Natural killer cell (primary cell): ENCODE results near the gene NEUROD2. TPM values are rescaled to one million over a fixed set of nuclear protein-coding genes. Genes with fewer than 3 reads are reported as not detected.

Experiments
- ATAC-seq, 3 donors: fragments of 150-1000 bp in 2 of 3; fragments of 200-7000 bp in 1 of 3; cut with Tn5 transposase; 1 replicate in 1 of 3; 2 replicates in 2 of 3; pipeline ENCODE4 v1.10.0; 2021; ENCODE audit warnings: mild to moderate bottlenecking in 2 of 3, moderate library complexity in 2 of 3
- DNase-seq, 2 donors: peaks; one replicate each; pipeline versions ENCODE4 v3.0.0 to v3.0.0-alpha.2; 2013 to 2021; ENCODE audit warnings: mixed read lengths in 1 of 2
- H3K27ac ChIP-seq: one replicate; pipeline ENCODE4 v1.5.1; 2013; ENCODE audit warnings: mild to moderate bottlenecking, low read length
- H3K27me3 ChIP-seq: one replicate; pipeline ENCODE4 v1.6.1; 2013; ENCODE audit warnings: low read length; ENCODE audit not compliant: control insufficient read depth, insufficient read depth
- H3K36me3 ChIP-seq: one replicate; pipeline ENCODE4 v1.6.1; 2013; ENCODE audit warnings: low read length; ENCODE audit not compliant: control insufficient read depth, insufficient read depth
- H3K4me1 ChIP-seq: one replicate; pipeline ENCODE4 v1.6.1; 2013; ENCODE audit warnings: low read length; ENCODE audit not compliant: control insufficient read depth, insufficient read depth
- H3K4me3 ChIP-seq: one replicate; pipeline ENCODE4 v1.5.1; 2013; ENCODE audit warnings: low read length
- H3K9me3 ChIP-seq: one replicate; pipeline ENCODE4 v1.6.1; 2013; ENCODE audit warnings: low read length; ENCODE audit not compliant: control insufficient read depth, insufficient read depth
- H3K27ac Mint-ChIP-seq, 2 donors: one replicate each; pipeline ENCODE4 v1.8.0; 2022; ENCODE audit warnings: mild to moderate bottlenecking in 2 of 2, mixed read lengths in 2 of 2, moderate library complexity in 1 of 2
- H3K27me3 Mint-ChIP-seq, 2 donors: one replicate each; pipeline ENCODE4 v1.8.0; 2022; ENCODE audit warnings: low read depth in 2 of 2, mixed read lengths in 2 of 2
- H3K36me3 Mint-ChIP-seq: one replicate; pipeline ENCODE4 v1.8.0; 2022; ENCODE audit warnings: mixed read lengths
- H3K4me1 Mint-ChIP-seq, 2 donors: one replicate each; pipeline ENCODE4 v1.8.0; 2022; ENCODE audit warnings: mixed read lengths in 2 of 2
- H3K4me3 Mint-ChIP-seq: one replicate; pipeline ENCODE4 v1.8.0; 2022; ENCODE audit warnings: mild to moderate bottlenecking, moderate library complexity, mixed read lengths
- H3K9me3 Mint-ChIP-seq, 2 donors: one replicate each; pipeline ENCODE4 v1.8.0; 2022; ENCODE audit warnings: mixed read lengths in 2 of 2
- WGBS: methylation state at CpG from one replicate; pipeline ENCODE4 v1.1.7; 2013; ENCODE audit warnings: missing lambda C conversion rate; ENCODE audit not compliant: insufficient coverage; 5-methylcytosine and 5-hydroxymethylcytosine counted together
- intact Hi-C: fragments of 100-400 bp; cut with micrococcal nuclease; formaldehyde crosslinking; loops from one replicate; pipeline ENCODE4 v1.14.2; 2022
- total RNA-seq, 4 donors: library from RNA; stranded (reverse); fragments of 120-200 nt in 1 of 4; gene quantifications; one replicate each; pipeline versions ENCODE4 v1.2.3 to v1.2.4, GENCODE V29; 2013 to 2022
- TF ChIP-seq, protein P1 (sequence below): fragments of 200-600 bp; IDR thresholded peaks from one replicate; pipeline ENCODE4 v1.8.0; 2022; ENCODE audit warnings: antibody characterized with exemption

The NEUROD2 gene
- total RNA-seq, 3 donors from 2014 or later (not counting 1 experiment from before 2014, with no cell fraction given): not detected

DNA sequence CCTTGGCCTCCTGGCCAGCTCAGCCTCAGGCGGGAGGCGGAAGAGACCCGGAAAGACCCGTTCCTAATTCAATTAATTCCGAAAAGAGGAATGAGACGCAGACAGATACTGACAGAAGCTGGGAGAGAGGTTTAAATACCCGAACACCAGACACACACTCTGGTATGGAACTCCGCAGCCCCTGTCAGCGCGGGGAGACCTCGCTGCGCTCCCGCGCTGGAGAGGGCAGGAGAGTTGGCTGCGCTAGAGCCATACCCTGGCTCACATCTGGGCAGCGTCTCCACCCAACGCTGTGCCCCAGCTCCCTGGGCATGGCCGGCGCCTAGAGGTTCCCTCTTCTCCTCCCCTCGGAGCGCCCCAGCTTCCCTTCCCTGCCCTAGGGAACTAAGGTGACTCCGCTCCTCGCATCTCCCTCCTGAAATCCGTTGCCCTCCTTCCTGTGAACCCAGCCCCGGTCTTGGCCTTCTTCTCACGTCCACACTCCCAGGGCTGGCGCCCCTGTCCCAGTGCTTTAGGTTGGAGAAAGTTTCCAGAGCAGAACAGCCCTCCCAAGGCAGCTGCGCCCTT, 8.0 kb downstream of the NEUROD2 start:
- H3K4me3 Mint-ChIP-seq: no peak overlapping the region
- Histone ChIP-seq H3K4me1 (peaks cover 19% of the 10 kb centered on the region), H3K9me3 (no peaks in the 10 kb centered on the region), H3K4me3 (no peak overlapping the region), H3K27ac (no peak overlapping the region), H3K36me3 (no peaks in the 10 kb centered on the region), H3K27me3 (peaks cover 73% of the 10 kb centered on the region)
- no peaks in the 10 kb centered on the region for H3K9me3 Mint-ChIP-seq
- DNase-seq (no peak), ATAC-seq (no peak)
- WGBS: 8% methylated on average over 28 of the region's 28 CpGs
- H3K27ac Mint-ChIP-seq: no peak overlapping the region
- H3K4me1 Mint-ChIP-seq: peaks cover 0 to 6% of the 10 kb centered on the region in 2 donors
- no peaks in the 10 kb centered on the region for H3K36me3 Mint-ChIP-seq
- peaks cover 57 to 83% of the 10 kb centered on the region in 2 donors for H3K27me3 Mint-ChIP-seq
- TF ChIP-seq, protein P1, sequence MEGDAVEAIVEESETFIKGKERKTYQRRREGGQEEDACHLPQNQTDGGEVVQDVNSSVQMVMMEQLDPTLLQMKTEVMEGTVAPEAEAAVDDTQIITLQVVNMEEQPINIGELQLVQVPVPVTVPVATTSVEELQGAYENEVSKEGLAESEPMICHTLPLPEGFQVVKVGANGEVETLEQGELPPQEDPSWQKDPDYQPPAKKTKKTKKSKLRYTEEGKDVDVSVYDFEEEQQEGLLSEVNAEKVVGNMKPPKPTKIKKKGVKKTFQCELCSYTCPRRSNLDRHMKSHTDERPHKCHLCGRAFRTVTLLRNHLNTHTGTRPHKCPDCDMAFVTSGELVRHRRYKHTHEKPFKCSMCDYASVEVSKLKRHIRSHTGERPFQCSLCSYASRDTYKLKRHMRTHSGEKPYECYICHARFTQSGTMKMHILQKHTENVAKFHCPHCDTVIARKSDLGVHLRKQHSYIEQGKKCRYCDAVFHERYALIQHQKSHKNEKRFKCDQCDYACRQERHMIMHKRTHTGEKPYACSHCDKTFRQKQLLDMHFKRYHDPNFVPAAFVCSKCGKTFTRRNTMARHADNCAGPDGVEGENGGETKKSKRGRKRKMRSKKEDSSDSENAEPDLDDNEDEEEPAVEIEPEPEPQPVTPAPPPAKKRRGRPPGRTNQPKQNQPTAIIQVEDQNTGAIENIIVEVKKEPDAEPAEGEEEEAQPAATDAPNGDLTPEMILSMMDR: no peak
- intact Hi-C loops: no loop called here

DNA sequence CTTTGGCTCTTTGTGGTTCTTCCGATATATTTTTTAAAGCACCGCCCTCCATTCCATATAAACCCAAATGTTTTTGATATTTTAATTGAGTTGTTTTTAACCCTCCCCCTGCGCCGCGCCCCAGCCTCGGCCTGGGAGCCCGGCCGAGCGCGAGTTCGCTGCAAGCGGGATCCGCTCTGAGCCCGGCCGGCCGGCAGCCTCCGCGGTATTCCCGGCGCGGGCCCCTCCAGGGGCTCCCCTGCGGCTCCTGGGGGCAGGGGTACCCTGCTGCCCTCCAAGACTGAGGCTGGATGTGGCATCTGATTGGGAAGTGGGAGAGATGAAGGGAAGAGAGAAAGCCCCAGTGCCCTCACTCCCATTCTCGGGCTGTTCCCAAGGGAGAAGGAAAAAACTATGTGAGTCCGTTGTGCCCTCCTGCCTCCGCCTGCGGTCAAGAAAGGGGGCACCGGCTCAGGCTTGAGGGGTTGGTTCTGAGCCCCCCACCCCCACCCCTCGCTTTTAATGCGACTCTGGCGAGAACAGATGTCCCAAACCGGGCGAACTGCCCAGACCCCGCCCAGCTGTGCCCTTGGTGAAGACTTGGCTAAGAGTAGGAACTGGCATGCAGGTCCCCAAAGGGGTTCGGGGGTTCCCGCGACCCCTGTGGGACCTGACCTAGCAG, 8.6 kb downstream of the NEUROD2 start:
- Histone ChIP-seq H3K4me3 (no peak overlapping the region), H3K36me3 (no peaks in the 10 kb centered on the region), H3K27ac (no peak overlapping the region), H3K4me1 (peaks cover 14% of the 10 kb centered on the region), H3K9me3 (no peaks in the 10 kb centered on the region), H3K27me3 (peaks cover 69% of the 10 kb centered on the region)
- Mint-ChIP-seq H3K27ac (no peak overlapping the region), H3K27me3 (peaks cover 60 to 82% of the 10 kb centered on the region in 2 donors), H3K9me3 (no peaks in the 10 kb centered on the region), H3K36me3 (no peaks in the 10 kb centered on the region), H3K4me3 (no peak overlapping the region), H3K4me1 (peaks cover 0 to 5% of the 10 kb centered on the region in 2 donors)
- no peak for DNase-seq
- TF ChIP-seq, protein P1: no peak
- WGBS: 4% methylated on average over 33 of the region's 36 CpGs
- intact Hi-C loops: no loop called here
- no peak for ATAC-seq

DNA sequence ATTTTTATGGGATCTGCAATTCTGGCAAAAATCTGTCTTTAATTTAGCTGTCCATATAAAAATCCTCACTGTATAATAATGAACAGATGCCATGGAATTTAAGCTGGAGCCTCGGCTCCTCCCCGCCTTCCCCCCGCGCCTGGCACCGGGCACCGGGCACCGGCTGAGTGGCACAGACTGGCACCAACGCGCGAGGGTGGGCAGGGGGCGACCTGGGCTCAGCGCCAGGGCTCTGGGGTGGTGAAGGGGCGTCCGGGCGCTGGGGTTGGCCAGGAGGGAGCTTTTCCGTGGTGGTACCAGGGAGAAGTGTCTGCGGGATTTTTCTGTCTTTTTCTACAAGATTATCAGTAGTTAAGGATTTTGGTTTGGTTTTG, 9.1 kb downstream of the NEUROD2 start:
- Mint-ChIP-seq H3K27ac (no peak overlapping the region), H3K27me3 (peaks cover 57 to 81% of the 10 kb centered on the region in 2 donors), H3K4me1 (peaks cover 0 to 5% of the 10 kb centered on the region in 2 donors), H3K36me3 (no peaks in the 10 kb centered on the region), H3K4me3 (no peak overlapping the region), H3K9me3 (no peaks in the 10 kb centered on the region)
- Histone ChIP-seq H3K27me3 (peaks cover 65% of the 10 kb centered on the region), H3K4me1 (peaks cover 9% of the 10 kb centered on the region), H3K36me3 (no peaks in the 10 kb centered on the region), H3K9me3 (no peaks in the 10 kb centered on the region), H3K27ac (no peak overlapping the region), H3K4me3 (no peak overlapping the region)
- intact Hi-C loops: no loop called here
- 11% methylated on average over 17 of the region's 17 CpGs for WGBS
- TF ChIP-seq, protein P1: no peak
- DNase-seq (no peak), ATAC-seq (no peak)
